Mesenchymal stem cell (in vitro differentiated cells and primary cell): ENCODE measurements around the gene SULF2.
"Not testable (repeated sequence)": the region's sequence is repeated elsewhere in the genome, so short reads cannot be mapped to it uniquely, and the experiment has no call there.

Experiments used
- DNase-seq: peaks from one replicate; pipeline ENCODE4 v3.0.0-alpha.2; 2013
- H2AFZ ChIP-seq: one replicate; pipeline ENCODE4 v1.6.1; 2013; ENCODE audit warnings: low read depth, mild to moderate bottlenecking, control low read depth, inconsistent platforms, low read length, moderate library complexity
- H2AK5ac ChIP-seq: 2 replicates; pipeline ENCODE4 v1.6.1; 2013; ENCODE audit warnings: low read length, moderate library complexity, mild to moderate bottlenecking, inconsistent platforms; ENCODE audit not compliant: severe bottlenecking
- H2BK120ac ChIP-seq: one replicate; pipeline ENCODE4 v1.6.1; 2013; ENCODE audit warnings: low read depth, mild to moderate bottlenecking, inconsistent platforms, low read length, moderate library complexity
- H2BK12ac ChIP-seq, 2 experiments: one replicate each; pipeline ENCODE4 v1.6.1; 2013; ENCODE audit warnings: inconsistent platforms in 2 of 2, low read length in 2 of 2, mild to moderate bottlenecking in 2 of 2, moderate library complexity in 2 of 2, control low read depth in 1 of 2
- H2BK15ac ChIP-seq: one replicate; pipeline ENCODE4 v1.6.1; 2013; ENCODE audit warnings: mild to moderate bottlenecking, low read depth, inconsistent platforms; ENCODE audit not compliant: poor library complexity, severe bottlenecking
- H2BK5ac ChIP-seq: 2 replicates; pipeline ENCODE4 v1.6.1; 2013; ENCODE audit warnings: low read depth, mild to moderate bottlenecking, low read length, control low read depth, inconsistent platforms; ENCODE audit not compliant: poor library complexity, severe bottlenecking
- H3K14ac ChIP-seq, 2 experiments: one replicate each; pipeline ENCODE4 v1.6.1; 2013; ENCODE audit warnings: inconsistent platforms in 2 of 2, low read length in 2 of 2, control low read depth in 1 of 2, mild to moderate bottlenecking in 1 of 2, moderate library complexity in 1 of 2
- H3K18ac ChIP-seq, 2 experiments: one replicate each; pipeline ENCODE4 v1.6.1; 2013; ENCODE audit warnings: inconsistent platforms in 2 of 2, low read length in 2 of 2, control low read depth in 1 of 2, low read depth in 1 of 2, mild to moderate bottlenecking in 1 of 2
- H3K23ac ChIP-seq, 2 experiments: one replicate each; pipeline ENCODE4 v1.6.1; 2013; ENCODE audit warnings: inconsistent platforms in 2 of 2, low read length in 2 of 2, mild to moderate bottlenecking in 2 of 2, moderate library complexity in 2 of 2, control low read depth in 1 of 2
- H3K27ac ChIP-seq: 2 replicates; pipeline ENCODE4 v1.5.1; 2013; ENCODE audit warnings: mild to moderate bottlenecking, moderate library complexity, low read length, control low read depth, inconsistent platforms; ENCODE audit not compliant: poor library complexity, severe bottlenecking
- H3K27me3 ChIP-seq, 2 experiments: 2 replicates each; pipeline versions ENCODE4 v1.6.1 to v1.7.0; 2013; ENCODE audit warnings: low read length in 2 of 2, mild to moderate bottlenecking in 2 of 2, moderate library complexity in 2 of 2, control low read depth in 1 of 2, inconsistent platforms in 1 of 2; ENCODE audit not compliant: control insufficient read depth in 1 of 2, insufficient read depth in 1 of 2
- H3K36me3 ChIP-seq, 2 experiments: 2 replicates each; pipeline versions ENCODE4 v1.6.1 to v1.7.0; 2013; ENCODE audit warnings: low read length in 2 of 2, control low read depth in 1 of 2, inconsistent platforms in 1 of 2, low read depth in 1 of 2, mild to moderate bottlenecking in 1 of 2; ENCODE audit not compliant: insufficient read depth in 2 of 2, control insufficient read depth in 1 of 2
- H3K4ac ChIP-seq, 2 experiments: one replicate each; pipeline ENCODE4 v1.6.1; 2013; ENCODE audit warnings: inconsistent platforms in 2 of 2, low read length in 2 of 2, mild to moderate bottlenecking in 2 of 2, moderate library complexity in 2 of 2, control low read depth in 1 of 2, low read depth in 1 of 2
- H3K4me1 ChIP-seq: 2 replicates; pipeline ENCODE4 v1.6.1; 2013; ENCODE audit warnings: low read depth, low read length, control low read depth; ENCODE audit not compliant: control insufficient read depth, insufficient read depth
- H3K4me2 ChIP-seq: 2 replicates; pipeline ENCODE4 v1.6.1; 2013; ENCODE audit warnings: low read length, mild to moderate bottlenecking, inconsistent platforms; ENCODE audit not compliant: poor library complexity, severe bottlenecking
- H3K4me3 ChIP-seq, 2 experiments: 2 replicates each; pipeline versions ENCODE4 v1.5.1 to v1.7.0; 2013; ENCODE audit warnings: low read length in 2 of 2, mild to moderate bottlenecking in 2 of 2, control low read depth in 1 of 2, low read depth in 1 of 2; ENCODE audit not compliant: insufficient read depth in 1 of 2
- H3K79me1 ChIP-seq: replicated peaks from 2 replicates; pipeline ENCODE4 v1.6.1; 2013; ENCODE audit warnings: mild to moderate bottlenecking, control low read depth, low read length, inconsistent platforms; ENCODE audit not compliant: poor library complexity, severe bottlenecking
- H3K9ac ChIP-seq: 2 replicates; pipeline ENCODE4 v1.7.0; 2013; ENCODE audit warnings: mild to moderate bottlenecking, low read length, moderate library complexity
- H3K9me3 ChIP-seq: 2 replicates; pipeline ENCODE4 v1.7.0; 2013; ENCODE audit warnings: mild to moderate bottlenecking, low read length; ENCODE audit not compliant: control insufficient read depth
- H4K8ac ChIP-seq: one replicate; pipeline ENCODE4 v1.6.1; 2013; ENCODE audit warnings: inconsistent platforms, mild to moderate bottlenecking, low read length, moderate library complexity
- H4K91ac ChIP-seq: one replicate; pipeline ENCODE4 v1.6.1; 2013; ENCODE audit warnings: mild to moderate bottlenecking, low read length, inconsistent platforms
- WGBS: methylation state at CpG from one replicate; pipeline ENCODE4 v1.1.7; 2013; ENCODE audit warnings: mixed read lengths; 5-methylcytosine and 5-hydroxymethylcytosine counted together

The SULF2 gene

DNA sequence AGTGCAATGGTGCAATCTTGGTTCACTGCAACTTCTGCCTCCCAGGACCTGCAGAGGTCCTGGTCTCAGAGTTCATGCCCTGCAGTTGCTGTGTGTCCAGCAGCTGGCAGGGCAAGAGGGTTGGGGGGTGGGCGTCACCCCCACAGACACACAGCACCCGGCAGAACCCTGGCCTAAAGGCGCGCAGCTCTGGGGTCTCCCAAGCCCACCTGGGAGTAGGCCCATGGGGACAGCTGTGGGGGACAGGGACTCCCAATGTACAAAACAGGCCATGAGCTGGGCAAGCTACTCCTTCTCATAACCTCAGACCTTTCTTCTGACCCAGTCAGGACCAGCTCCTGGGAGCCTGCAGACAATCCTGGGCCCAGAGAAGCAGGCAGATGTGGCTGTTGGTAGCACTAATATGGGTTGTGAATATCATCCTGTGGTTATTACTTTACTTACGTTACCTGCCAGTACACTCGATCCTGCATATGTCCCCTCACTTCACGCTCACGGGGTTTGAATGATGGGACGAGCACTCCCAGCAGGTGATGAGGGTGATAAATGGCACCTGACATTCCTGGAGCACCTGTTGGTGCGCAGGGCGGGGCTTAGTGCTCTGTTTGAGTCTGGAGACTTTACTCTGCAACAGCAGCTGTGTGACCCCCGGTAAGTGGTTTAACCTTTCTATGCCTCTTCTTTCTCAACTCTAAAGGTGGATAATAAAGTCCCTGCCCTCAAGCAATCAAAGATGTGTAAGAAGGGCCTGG is 39.9 kb upstream of the SULF2 start:
- no peak overlapping the region for H2BK15ac ChIP-seq
- whole genome bisulfite sequencing = 88% methylated on average over 12 of the region's 12 CpGs
- H2AFZ ChIP-seq = no peak overlapping the region
- H3K4me3 ChIP-seq = no peak overlapping the region
- H3K9ac ChIP-seq = no peak overlapping the region
- no peak for DNase-seq
- no peaks in the 10 kb centered on the region for H3K36me3 ChIP-seq
- H3K4me2 ChIP-seq = no peak overlapping the region
- no peaks in the 10 kb centered on the region for H3K79me1 ChIP-seq
- no peak overlapping the region for H2BK12ac ChIP-seq
- no peak overlapping the region for H2BK5ac ChIP-seq
- H3K27ac ChIP-seq = no peak overlapping the region
- no peaks in the 10 kb centered on the region for H3K9me3 ChIP-seq
- no peak overlapping the region for H3K18ac ChIP-seq
- H3K23ac ChIP-seq = no peak overlapping the region
- H3K14ac ChIP-seq = no peak overlapping the region
- H2AK5ac ChIP-seq = no peak overlapping the region
- no peak overlapping the region for H4K91ac ChIP-seq
- no peak overlapping the region for H3K4ac ChIP-seq
- H2BK120ac ChIP-seq = no peak overlapping the region
- H3K4me1 ChIP-seq = no peaks in the 10 kb centered on the region
- no peak overlapping the region for H4K8ac ChIP-seq
- peaks cover 7 to 45% of the 10 kb centered on the region in 2 experiments for H3K27me3 ChIP-seq

DNA sequence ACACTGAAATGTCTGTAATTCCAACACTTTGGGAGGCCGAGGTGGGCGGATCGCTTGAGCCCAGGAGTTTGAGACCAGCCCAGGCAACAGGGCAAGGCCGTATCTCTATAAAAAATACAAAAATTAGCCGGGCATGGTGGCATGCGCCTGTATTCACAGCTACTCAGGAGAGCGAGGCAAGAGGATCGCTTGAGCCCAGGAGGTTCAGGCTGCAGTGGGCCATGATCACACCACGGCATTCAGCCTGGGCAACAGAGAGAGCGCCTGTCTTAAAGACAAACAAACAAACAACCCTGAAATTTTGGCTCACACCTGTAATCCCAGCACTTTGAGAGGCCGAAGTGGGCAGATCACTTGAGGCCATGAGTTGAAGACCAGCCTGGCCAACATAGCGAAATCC is 38.7 kb upstream of the SULF2 start:
- H3K79me1 ChIP-seq = not testable (repeated sequence)
- 91% methylated on average over 12 of the region's 12 CpGs for WGBS

DNA sequence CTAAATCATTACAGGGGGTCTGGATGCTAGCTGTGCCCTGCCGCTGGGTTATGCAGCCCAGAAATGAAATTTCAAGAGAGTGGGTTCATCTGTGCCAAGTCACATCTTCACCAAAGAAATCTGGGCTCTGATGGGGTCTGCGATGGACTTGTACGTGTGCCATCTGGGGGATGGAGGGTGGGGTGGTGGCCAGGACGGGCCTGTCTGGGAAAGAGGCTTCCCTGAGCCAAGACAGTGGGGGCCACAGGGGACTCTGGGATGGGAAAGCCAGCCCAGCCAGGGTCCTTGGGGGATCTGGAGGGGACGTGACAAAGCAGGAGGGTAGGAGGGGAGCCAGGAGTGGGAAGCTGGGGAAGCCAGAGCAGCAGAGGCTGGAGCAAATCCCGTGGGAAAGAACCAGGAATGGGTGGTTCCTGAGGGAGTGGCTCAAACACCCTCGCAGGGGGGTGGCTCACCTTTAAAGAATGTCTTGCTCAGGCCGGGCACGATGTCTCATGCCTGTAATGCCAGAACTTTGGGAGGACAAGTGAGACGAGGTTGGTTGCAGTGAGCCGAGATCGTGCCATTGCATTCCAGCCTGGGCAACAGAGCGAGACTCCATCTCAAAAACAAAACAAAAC is 36.3 kb upstream of the SULF2 start:
- H3K18ac ChIP-seq = no peak overlapping the region
- no peak overlapping the region for H3K27ac ChIP-seq
- no peak overlapping the region for H3K14ac ChIP-seq
- H2BK120ac ChIP-seq = no peak overlapping the region
- no peak overlapping the region for H2BK5ac ChIP-seq
- H2AFZ ChIP-seq = no peak overlapping the region
- H3K4ac ChIP-seq = no peak overlapping the region
- DNase-seq = no peak
- H2AK5ac ChIP-seq = no peak overlapping the region
- H3K4me3 ChIP-seq = no peak overlapping the region
- WGBS = 78% methylated on average over 9 of the region's 13 CpGs
- H3K23ac ChIP-seq = no peak overlapping the region
- H3K9me3 ChIP-seq = no peaks in the 10 kb centered on the region
- H2BK15ac ChIP-seq = no peak overlapping the region
- no peak overlapping the region for H3K9ac ChIP-seq
- H3K36me3 ChIP-seq = no peaks in the 10 kb centered on the region
- no peak overlapping the region for H3K4me2 ChIP-seq
- no peak overlapping the region for H4K8ac ChIP-seq
- H3K27me3 ChIP-seq = peaks cover 34 to 78% of the 10 kb centered on the region in 2 experiments
- H3K79me1 ChIP-seq = no peaks in the 10 kb centered on the region
- no peaks in the 10 kb centered on the region for H3K4me1 ChIP-seq
- H4K91ac ChIP-seq = no peak overlapping the region
- no peak overlapping the region for H2BK12ac ChIP-seq

More for the DNA sequence above, 38.7 kb upstream of the SULF2 start:
- H4K8ac ChIP-seq, H3K9me3 ChIP-seq, H3K4ac ChIP-seq, H2AFZ ChIP-seq, H3K18ac ChIP-seq, H3K4me2 ChIP-seq, H3K4me1 ChIP-seq, H3K9ac ChIP-seq, H3K36me3 ChIP-seq, DNase-seq, H3K14ac ChIP-seq, H3K4me3 ChIP-seq, H3K27ac ChIP-seq, H3K23ac ChIP-seq, H2BK5ac ChIP-seq, H2BK15ac ChIP-seq, H2BK120ac ChIP-seq, H2BK12ac ChIP-seq, H2AK5ac ChIP-seq, H4K91ac ChIP-seq: not testable (repeated sequence)
- H3K27me3 ChIP-seq = peaks cover 11 to 56% of the 10 kb centered on the region in 2 experiments

DNA sequence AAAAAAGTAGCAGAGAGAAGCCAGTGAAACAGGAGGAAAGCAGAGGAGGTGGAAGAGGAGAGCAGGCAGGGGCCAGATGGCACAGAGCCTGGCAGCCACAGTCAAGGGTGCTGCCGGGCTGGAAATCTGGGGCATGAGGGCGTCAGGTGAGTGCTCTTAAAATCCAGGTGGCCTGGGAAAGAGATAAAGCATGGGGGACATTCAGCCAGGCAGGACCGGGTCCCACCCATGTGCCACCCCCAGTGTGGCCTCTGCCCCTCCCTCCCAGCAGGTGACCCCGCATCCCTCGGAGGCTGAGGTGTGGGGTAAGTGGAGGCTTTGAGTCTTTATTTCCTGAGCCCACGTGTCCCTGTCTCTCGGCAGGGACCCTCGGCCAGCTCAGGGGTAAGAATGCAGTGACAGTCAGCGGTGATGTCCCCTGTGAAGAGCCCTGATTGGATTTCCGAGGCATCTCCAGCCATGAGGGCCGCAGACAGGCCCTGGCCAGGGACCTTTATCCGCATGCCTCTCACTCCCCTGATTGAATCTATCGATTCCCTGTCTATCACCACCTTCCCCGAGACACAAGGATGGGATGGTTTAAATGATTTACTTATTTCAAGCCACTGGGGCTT is 33.8 kb upstream of the SULF2 start:
- WGBS = 69% methylated on average over 11 of the region's 14 CpGs
- Histone ChIP-seq H3K36me3 (no peaks in the 10 kb centered on the region), H3K4me1 (no peaks in the 10 kb centered on the region), H3K9ac (no peak overlapping the region), H2BK120ac (no peak overlapping the region), H3K27me3 (peaks cover 42 to 86% of the 10 kb centered on the region in 2 experiments), H3K79me1 (no peaks in the 10 kb centered on the region), H2BK5ac (no peak overlapping the region), H3K23ac (no peak overlapping the region), H3K9me3 (peaks cover 9% of the 10 kb centered on the region), H2AFZ (no peak overlapping the region), H4K91ac (no peak overlapping the region), H2BK15ac (no peak overlapping the region), H3K4ac (no peak overlapping the region), H2BK12ac (no peak overlapping the region), H2AK5ac (no peak overlapping the region), H3K4me3 (no peak overlapping the region), H3K14ac (no peak overlapping the region), H4K8ac (no peak overlapping the region), H3K18ac (no peak overlapping the region), H3K4me2 (no peak overlapping the region), H3K27ac (no peak overlapping the region)
- DNase-seq = no peak
